WERI-Rb-1 (cell line): ENCODE measurements around the gene GNAI2.

Experiments
- DNase-seq: peaks from one replicate; pipeline ENCODE4 v3.0.0-alpha.2; 2020
- H3K27ac ChIP-seq: fragments of 250-450 bp; sonication (Bioruptor Pico); 2 replicates; pipeline ENCODE4 v1.5.1; 2020; ENCODE audit warnings: mild to moderate bottlenecking, moderate library complexity
- H3K27me3 ChIP-seq: fragments of 250-450 bp; sonication (Bioruptor Pico); 2 replicates; pipeline ENCODE4 v1.5.1; 2021; ENCODE audit warnings: mild to moderate bottlenecking, low read depth, moderate library complexity; ENCODE audit not compliant: insufficient read depth, severe bottlenecking
- H3K36me3 ChIP-seq: fragments of 250-450 bp; sonication (Bioruptor Pico); 2 replicates; pipeline ENCODE4 v1.5.1; 2020; ENCODE audit warnings: mild to moderate bottlenecking, moderate library complexity
- H3K4me3 ChIP-seq: 2 replicates; pipeline ENCODE4 v1.5.1; 2011; ENCODE audit warnings: low read depth, mild to moderate bottlenecking, control low read depth, low read length
- H3K9me3 ChIP-seq: fragments of 250-450 bp; sonication (Bioruptor Pico); 2 replicates; pipeline ENCODE4 v1.5.1; 2021; ENCODE audit warnings: mild to moderate bottlenecking, moderate library complexity; ENCODE audit not compliant: severe bottlenecking
- TF ChIP-seq, protein P1 (sequence below): IDR thresholded peaks from 2 replicates; pipeline ENCODE4 v1.5.1; 2011; ENCODE audit warnings: low read depth, mild to moderate bottlenecking, control low read depth, inconsistent platforms, low read length

The GNAI2 gene

DNA sequence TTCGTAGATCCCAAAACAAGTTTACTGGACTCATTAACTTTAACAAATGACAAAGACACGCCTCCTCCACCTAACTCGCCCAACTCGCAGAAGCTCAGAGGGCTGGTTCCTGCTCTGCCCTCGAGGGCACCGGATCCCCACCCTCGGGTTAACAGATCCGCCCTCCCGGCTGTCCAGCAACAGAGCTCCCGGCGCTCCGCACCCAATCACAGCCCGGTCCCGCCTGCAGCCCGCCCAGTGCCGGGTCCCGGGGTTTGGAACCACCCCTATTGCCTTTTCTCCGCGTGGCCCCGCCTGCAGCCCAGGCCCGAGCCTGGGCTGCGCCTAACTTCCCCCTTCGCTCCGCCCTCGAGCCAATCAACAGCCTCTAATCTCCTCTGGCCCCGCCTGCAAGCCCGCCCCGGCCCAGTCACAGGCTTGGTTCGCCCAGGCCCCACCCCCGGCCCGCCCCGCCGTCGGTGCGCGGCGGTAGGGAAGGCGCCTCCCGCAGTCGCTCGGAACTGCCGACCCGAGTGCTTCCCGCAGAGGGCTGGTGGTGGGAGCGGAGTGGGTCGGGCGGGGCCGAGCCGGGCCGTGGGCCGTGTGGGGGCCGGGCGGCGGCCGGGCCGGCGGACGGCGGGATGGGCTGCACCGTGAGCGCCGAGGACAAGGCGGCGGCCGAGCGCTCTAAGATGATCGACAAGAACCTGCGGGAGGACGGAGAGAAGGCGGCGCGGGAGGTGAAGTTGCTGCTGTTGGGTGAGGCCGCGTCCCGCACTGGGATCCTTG is at the start of gene GNAI2:
GNAI2 (plus strand) TSS at position 489 of the 768 bp plus-strand sequence; CDS start at position 621, 132 bp downstream.
- peak within 1 kb of the TSS; percentile 41 for H3K4me3 ChIP-seq
- peak within 1 kb of the TSS; percentile 68 for H3K27ac ChIP-seq
- TF ChIP-seq, protein P1, sequence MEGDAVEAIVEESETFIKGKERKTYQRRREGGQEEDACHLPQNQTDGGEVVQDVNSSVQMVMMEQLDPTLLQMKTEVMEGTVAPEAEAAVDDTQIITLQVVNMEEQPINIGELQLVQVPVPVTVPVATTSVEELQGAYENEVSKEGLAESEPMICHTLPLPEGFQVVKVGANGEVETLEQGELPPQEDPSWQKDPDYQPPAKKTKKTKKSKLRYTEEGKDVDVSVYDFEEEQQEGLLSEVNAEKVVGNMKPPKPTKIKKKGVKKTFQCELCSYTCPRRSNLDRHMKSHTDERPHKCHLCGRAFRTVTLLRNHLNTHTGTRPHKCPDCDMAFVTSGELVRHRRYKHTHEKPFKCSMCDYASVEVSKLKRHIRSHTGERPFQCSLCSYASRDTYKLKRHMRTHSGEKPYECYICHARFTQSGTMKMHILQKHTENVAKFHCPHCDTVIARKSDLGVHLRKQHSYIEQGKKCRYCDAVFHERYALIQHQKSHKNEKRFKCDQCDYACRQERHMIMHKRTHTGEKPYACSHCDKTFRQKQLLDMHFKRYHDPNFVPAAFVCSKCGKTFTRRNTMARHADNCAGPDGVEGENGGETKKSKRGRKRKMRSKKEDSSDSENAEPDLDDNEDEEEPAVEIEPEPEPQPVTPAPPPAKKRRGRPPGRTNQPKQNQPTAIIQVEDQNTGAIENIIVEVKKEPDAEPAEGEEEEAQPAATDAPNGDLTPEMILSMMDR, result no peak
- H3K27me3 ChIP-seq, result no peaks in the 10 kb centered on the region
- H3K36me3 ChIP-seq, result peaks cover 4% of the 10 kb centered on the region
- H3K9me3 ChIP-seq, result no peaks in the 10 kb centered on the region
- DNase-seq, result peak; percentile 99

DNA sequence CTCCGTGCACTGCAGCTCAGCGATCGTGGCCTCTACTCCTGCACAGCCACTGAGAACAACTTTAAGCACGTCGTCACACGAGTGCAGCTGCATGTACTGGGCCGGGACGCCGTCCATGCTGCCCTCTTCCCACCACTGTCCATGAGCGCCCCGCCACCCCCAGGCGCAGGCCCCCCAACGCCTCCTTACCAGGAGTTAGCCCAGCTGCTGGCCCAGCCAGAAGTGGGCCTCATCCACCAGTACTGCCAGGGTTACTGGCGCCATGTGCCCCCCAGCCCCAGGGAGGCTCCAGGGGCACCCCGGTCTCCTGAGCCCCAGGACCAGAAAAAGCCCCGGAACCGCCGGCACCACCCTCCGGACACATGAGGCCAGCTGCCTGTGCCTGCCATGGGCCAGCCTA is 48.3 kb upstream of the GNAI2 start:
- no peak for DNase-seq
- no peak overlapping the region for H3K4me3 ChIP-seq
- H3K36me3 ChIP-seq, result peaks cover 60% of the 10 kb centered on the region
- H3K9me3 ChIP-seq, result no peaks in the 10 kb centered on the region
- TF ChIP-seq, protein P1, result no peak
- no peak overlapping the region for H3K27ac ChIP-seq
- no peaks in the 10 kb centered on the region for H3K27me3 ChIP-seq

DNA sequence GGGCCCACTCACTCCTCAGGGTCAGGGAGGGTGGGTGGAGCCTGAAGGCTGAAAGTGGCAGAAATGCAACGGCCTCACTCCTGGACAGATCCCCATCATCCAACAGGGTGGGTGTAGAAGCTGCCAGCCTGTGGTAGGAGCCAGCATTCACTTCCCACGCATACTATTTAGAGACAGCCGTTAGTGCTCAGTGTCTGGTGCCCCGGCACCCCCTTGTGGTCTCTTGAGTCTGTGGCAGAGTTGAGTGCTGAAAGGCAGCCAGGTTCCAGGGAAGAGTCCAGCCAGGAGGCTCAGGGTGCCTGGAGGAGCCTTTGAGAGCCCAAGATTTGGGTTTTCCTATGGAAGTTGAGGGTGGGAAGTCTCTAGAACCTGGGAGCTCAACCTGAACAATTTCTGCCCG is 46.7 kb upstream of the GNAI2 start:
- TF ChIP-seq, protein P1, result peak; percentile 85
- H3K4me3 ChIP-seq, result no peak overlapping the region
- no peaks in the 10 kb centered on the region for H3K27me3 ChIP-seq
- no peaks in the 10 kb centered on the region for H3K9me3 ChIP-seq
- H3K27ac ChIP-seq, result peak overlapping the region; percentile 61
- DNase-seq, result peak; percentile 85
- peaks cover 45% of the 10 kb centered on the region for H3K36me3 ChIP-seq

DNA sequence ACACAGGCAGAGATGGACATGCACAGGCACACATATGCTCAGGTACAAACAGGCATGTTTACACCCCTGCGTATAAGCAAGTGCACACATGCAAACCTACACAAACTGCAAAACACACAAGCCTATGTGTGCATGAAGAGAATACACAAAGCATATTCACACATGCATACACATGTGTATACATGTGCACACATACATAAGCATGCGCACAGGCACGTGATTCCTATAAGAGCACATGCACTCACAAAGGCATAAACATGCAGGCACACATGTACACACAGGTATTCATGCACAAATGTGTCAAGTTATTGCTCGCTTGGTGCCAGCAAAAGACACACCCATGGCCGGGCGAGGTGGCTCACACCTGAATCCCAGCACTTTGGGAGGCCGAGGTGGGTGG is 46.0 kb upstream of the GNAI2 start:
- H3K36me3 ChIP-seq, result peaks cover 38% of the 10 kb centered on the region
- no peaks in the 10 kb centered on the region for H3K9me3 ChIP-seq
- H3K4me3 ChIP-seq, result no peak overlapping the region
- TF ChIP-seq, protein P1, result no peak
- H3K27me3 ChIP-seq, result no peaks in the 10 kb centered on the region
- H3K27ac ChIP-seq, result no peak overlapping the region
- no peak for DNase-seq

DNA sequence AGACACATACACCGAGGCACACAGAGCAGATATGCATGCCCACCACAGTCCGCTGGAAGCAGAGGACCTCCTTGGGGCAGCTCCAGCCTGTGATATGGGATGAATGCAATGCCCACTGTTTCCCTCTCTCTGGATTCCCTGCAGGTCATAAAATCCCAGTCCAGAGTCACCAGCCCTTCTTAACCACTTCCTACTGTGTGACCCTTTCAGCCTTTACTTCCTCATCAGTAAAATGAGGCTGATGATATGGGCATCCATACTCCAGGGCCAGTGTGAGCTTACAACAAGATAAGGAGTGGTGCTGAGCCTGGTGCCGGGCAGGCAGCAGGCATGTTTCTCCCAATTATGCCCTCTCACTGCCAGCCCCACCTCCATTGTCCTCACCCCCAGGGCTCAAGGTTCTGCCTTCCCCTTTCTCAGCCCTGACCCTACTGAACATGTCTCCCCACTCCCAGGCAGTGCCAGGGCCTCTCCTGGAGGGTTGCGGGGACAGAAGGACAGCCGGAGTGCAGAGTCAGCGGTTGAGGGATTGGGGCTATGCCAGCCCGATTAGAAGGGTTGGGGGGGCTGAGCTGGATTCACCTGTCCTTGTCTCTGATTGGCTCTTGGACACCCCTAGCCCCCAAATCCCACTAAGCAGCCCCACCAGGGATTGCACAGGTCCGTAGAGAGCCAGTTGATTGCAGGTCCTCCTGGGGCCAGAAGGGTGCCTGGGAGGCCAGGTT is 44.9 kb upstream of the GNAI2 start, which contains the start of gene GNAT1:
GNAT1 (plus strand) TSS at position 675 of the 725 bp plus-strand sequence. CDS start 116 bp downstream, outside the sequence.
- TF ChIP-seq, protein P1, result no peak
- Histone ChIP-seq H3K9me3 (no peaks in the 10 kb centered on the region), H3K27ac (peak within 1 kb of the TSS; percentile 32; the same call in 1 of the 2 replicates), H3K36me3 (peaks cover 27% of the 10 kb centered on the region), H3K4me3 (no peak within 1 kb of the TSS), H3K27me3 (no peaks in the 10 kb centered on the region)
- no peak for DNase-seq
